Measurements from ENCODE around the gene PLPP3. TPM values are rescaled to one million over a fixed set of nuclear protein-coding genes. Genes with fewer than 3 reads are reported as not detected.

Gene PLPP3
- total RNA-seq, 2 experiments from 2014 or later: not detected

DNA sequence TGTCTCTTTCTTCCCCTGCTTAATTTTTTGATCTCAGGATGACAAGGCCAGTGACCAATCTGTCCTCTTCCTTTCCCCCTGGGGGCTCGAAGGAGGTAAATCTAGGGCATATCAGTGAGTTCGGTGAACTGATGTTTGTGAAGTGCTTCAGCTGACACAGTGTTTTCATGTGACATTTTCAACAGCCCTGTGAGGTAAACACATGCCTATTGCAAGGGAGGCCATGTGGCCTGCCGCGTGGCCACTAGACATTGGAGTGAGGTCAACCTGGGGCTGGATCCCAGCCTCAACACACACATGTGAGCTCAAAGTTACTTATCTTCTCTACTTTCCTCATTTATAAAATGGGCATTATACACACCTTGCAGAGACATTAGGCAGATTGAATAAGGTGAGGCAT is 126.3 kb downstream of the PLPP3 start:
- Mint-ChIP-seq H3K9me3 (no peaks in the 10 kb centered on the region), H3K36me3 (ENCODE audit: low read depth) (no peaks in the 10 kb centered on the region), H3K4me3 (no peak overlapping the region), H3K27me3 (ENCODE audit: low read depth) (no peaks in the 10 kb centered on the region), H3K27ac (no peak overlapping the region), H3K4me1 (ENCODE audit: low read depth) (no peaks in the 10 kb centered on the region)
- CTCF ChIA-PET: no interaction called here
- no peak for DNase-seq
- intact Hi-C loops (cut with micrococcal nuclease): no loop called here

GRCh38 chr1:56452027-56453011 is 127.0 kb downstream of the PLPP3 start:
- no peak for DNase-seq
- H3K27ac Mint-ChIP-seq: no peak overlapping the region
- H3K4me3 Mint-ChIP-seq: no peak overlapping the region
- intact Hi-C loops (cut with micrococcal nuclease): no loop called here
- H3K36me3 Mint-ChIP-seq (ENCODE audit: low read depth): no peaks in the 10 kb centered on the region
- no peaks in the 10 kb centered on the region for H3K4me1 Mint-ChIP-seq (ENCODE audit: low read depth)
- H3K27me3 Mint-ChIP-seq (ENCODE audit: low read depth): no peaks in the 10 kb centered on the region
- CTCF ChIA-PET: no interaction called here
- no peaks in the 10 kb centered on the region for H3K9me3 Mint-ChIP-seq

DNA sequence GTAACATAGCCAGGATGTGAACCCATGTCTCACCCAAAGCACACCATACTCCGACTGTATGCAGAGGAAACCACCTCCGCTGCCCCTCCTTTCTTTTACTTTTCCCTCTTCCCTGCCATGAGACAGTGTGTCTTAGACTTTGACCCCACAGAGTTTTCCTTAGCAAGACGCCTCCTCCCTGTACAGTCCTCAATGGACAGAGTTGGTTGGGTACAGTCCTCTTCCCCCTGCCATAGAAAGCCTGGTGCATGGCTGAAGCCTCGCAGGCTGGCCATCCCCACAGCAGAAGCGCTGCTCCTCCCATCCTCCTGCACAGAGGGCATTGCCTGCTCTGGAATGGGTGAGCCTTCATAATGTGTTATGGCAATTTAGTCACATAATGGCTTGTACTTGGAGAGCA is 127.9 kb downstream of the PLPP3 start:
- no peak for DNase-seq
- Mint-ChIP-seq H3K27ac (no peak overlapping the region), H3K4me1 (ENCODE audit: low read depth) (no peaks in the 10 kb centered on the region), H3K27me3 (ENCODE audit: low read depth) (no peaks in the 10 kb centered on the region), H3K36me3 (ENCODE audit: low read depth) (no peaks in the 10 kb centered on the region), H3K9me3 (no peaks in the 10 kb centered on the region), H3K4me3 (no peak overlapping the region)
- CTCF ChIA-PET: no interaction called here
- intact Hi-C loops (cut with micrococcal nuclease): no loop called here

GRCh38 chr1:56450004-56450666 is 129.2 kb downstream of the PLPP3 start:
- Mint-ChIP-seq H3K27me3 (ENCODE audit: low read depth) (no peaks in the 10 kb centered on the region), H3K36me3 (ENCODE audit: low read depth) (no peaks in the 10 kb centered on the region), H3K4me3 (no peak overlapping the region), H3K9me3 (no peaks in the 10 kb centered on the region), H3K4me1 (ENCODE audit: low read depth) (no peaks in the 10 kb centered on the region), H3K27ac (no peak overlapping the region)
- DNase-seq: no peak
- CTCF ChIA-PET: no interaction called here
- intact Hi-C loops (cut with micrococcal nuclease): no loop called here

DNA sequence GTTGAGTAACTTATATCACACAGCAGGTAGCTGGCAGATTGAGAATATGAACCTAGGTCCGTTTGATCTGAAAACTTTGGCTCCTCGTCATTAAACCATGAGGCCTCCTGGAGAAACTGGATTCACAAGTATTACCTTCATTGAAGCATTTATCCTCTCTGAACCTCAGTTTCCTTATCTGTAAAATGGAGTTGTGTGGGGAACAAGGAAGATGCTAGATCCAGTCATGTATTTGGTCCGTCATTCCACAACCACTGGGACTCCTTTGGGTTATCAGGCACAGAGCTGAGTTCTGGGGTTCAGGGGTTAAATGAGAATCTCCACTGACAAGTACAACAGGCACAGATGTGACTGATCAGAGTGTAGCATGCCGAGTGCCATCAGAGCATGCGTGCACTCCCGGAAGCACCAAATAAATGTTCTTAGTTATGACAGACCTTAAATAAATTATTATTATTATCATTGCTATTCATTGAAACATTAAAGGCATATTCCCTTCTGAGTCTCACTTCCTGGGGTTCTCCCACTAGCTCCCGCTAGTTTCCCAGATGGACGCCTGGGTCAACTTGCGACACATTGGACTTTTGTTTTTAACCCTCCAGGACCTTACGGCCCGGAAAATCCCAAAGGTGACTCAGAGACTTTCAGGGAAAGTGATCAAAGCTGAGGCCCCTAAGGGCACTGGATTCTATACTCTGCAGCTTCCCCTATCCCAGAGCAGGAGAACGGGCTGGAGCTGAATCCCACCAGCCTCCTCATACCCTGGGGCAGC is 130.6 kb downstream of the PLPP3 start:
- H3K4me1 Mint-ChIP-seq (ENCODE audit: low read depth): no peaks in the 10 kb centered on the region
- no peak overlapping the region for H3K4me3 Mint-ChIP-seq
- no peaks in the 10 kb centered on the region for H3K9me3 Mint-ChIP-seq
- H3K27me3 Mint-ChIP-seq (ENCODE audit: low read depth): no peaks in the 10 kb centered on the region
- H3K27ac Mint-ChIP-seq: no peak overlapping the region
- DNase-seq: no peak
- intact Hi-C loops (cut with micrococcal nuclease): no loop called here
- no peaks in the 10 kb centered on the region for H3K36me3 Mint-ChIP-seq (ENCODE audit: low read depth)
- CTCF ChIA-PET: no interaction called here

DNA sequence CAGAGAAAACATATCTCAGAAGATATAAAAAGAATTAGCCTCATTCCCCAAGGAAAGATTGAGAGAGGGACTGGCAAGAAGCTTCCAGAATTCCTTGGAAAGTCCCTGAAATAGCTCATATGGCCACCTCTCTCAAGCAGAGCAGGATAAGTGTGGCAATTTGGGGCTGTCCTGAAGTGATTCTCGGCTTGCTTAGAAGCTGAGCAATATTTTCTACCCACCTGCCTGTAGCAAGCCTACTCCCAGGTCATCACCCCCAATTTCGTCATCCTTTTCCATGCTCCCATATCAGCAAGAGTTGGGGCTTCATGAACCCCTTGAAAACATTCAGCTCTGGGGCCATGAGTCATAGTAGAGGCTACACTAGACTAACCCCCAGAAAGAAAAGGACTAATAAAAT is 131.5 kb downstream of the PLPP3 start:
- H3K4me3 Mint-ChIP-seq: no peak overlapping the region
- intact Hi-C loops (cut with micrococcal nuclease): no loop called here

DNA sequence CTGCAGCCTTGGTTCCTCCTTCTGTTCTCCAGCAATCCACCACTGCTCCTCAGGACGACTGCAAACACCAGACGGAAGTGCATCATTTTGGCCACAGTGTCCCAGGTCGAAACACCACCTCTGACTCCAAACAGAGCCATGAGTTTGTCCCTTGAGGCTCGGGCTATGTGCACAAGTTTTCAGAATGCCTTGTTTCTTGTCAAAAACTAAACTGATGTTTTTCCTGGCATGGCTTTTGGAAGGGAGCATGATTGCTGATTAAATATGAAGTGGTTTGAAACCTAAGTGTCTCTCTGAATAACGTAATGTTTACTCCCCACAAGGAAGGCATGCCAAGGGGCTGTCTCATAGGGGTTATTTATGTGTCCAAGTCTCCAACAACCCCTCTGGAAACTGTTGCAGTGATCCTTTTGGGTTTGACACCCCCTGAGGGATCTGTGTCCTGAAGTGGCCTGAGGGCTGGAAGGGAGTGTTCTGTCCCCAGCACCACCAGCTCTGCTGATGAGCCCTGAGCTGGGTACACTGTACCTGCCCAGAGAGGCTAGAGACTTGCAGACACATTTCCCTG is 132.7 kb downstream of the PLPP3 start:
- H3K9me3 Mint-ChIP-seq: no peaks in the 10 kb centered on the region
- DNase-seq: no peak
- no peaks in the 10 kb centered on the region for H3K36me3 Mint-ChIP-seq (ENCODE audit: low read depth)
- H3K27me3 Mint-ChIP-seq (ENCODE audit: low read depth): no peaks in the 10 kb centered on the region
- intact Hi-C loops (cut with micrococcal nuclease): no loop called here
- no peak overlapping the region for H3K27ac Mint-ChIP-seq
- CTCF ChIA-PET: no interaction called here
- H3K4me3 Mint-ChIP-seq: no peak overlapping the region
- H3K4me1 Mint-ChIP-seq (ENCODE audit: low read depth): no peaks in the 10 kb centered on the region

More for the DNA sequence above, 131.5 kb downstream of the PLPP3 start:
- Mint-ChIP-seq H3K36me3 (ENCODE audit: low read depth) (no peaks in the 10 kb centered on the region), H3K4me1 (ENCODE audit: low read depth) (no peaks in the 10 kb centered on the region), H3K9me3 (no peaks in the 10 kb centered on the region), H3K27ac (no peak overlapping the region), H3K27me3 (ENCODE audit: low read depth) (no peaks in the 10 kb centered on the region)
- DNase-seq: no peak
- CTCF ChIA-PET: no interaction called here

DNA sequence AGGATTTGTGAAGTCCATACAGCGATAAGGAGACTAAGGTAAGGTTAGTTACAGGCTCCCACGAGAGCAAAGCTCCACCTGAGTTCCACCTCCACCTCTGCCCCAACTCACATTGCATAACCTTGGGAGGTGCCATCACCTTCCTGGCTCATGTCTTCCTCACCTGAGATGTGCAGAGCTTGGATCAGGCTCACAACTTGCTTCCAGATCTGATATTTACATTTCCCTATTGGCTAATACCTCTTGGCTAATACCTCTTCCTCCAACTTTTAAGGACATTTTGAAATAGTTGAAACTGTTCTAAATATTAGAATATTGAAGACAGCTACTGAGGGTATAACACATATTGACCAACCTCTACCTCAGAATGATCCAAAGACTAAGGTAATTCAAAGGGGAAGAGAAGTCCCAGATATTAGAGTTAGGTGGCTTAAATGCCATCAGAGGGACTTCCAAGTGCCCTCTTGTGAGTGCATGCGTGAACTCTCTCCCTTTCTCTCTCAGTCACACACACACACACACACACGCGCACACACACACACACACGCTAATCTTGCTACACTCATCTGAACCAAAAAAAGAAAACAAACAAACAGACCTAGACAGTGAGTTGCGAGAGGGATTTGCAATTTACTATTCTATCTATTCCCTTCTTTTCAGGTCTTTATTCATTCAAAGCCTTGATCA is 134.3 kb downstream of the PLPP3 start:
- H3K27ac Mint-ChIP-seq: no peak overlapping the region
- no peaks in the 10 kb centered on the region for H3K36me3 Mint-ChIP-seq (ENCODE audit: low read depth)
- H3K4me1 Mint-ChIP-seq (ENCODE audit: low read depth): no peaks in the 10 kb centered on the region
- DNase-seq: no peak
- H3K9me3 Mint-ChIP-seq: no peaks in the 10 kb centered on the region
- no peaks in the 10 kb centered on the region for H3K27me3 Mint-ChIP-seq (ENCODE audit: low read depth)
- H3K4me3 Mint-ChIP-seq: no peak overlapping the region
- CTCF ChIA-PET: no interaction called here
- intact Hi-C loops (cut with micrococcal nuclease): no loop called here

Other genes starting within 250 kb of the PLPP3 start
- not detected for gene PRKAA2, start 65.8 kb upstream of the PLPP3 start, total RNA-seq
- not detected for gene FYB2, start 239.8 kb upstream of the PLPP3 start, total RNA-seq

All from activated naive CD4-positive, alpha-beta T cell treated with anti-CD3 and anti-CD28 coated beads for 36 hours (primary cell).